Caki2 (cell line): ENCODE measurements around the gene VCL. TPM values are rescaled to one million over a fixed set of nuclear protein-coding genes. Genes with fewer than 3 reads are reported as not detected.
"Not testable (repeated sequence)": the region's sequence is repeated elsewhere in the genome, so short reads cannot be mapped to it uniquely, and the experiment has no call there.

Experiments used
- DNase-seq: peaks from one replicate; pipeline ENCODE4 v3.0.0-alpha.2; 2015; ENCODE audit warnings: low read depth
- in situ Hi-C: cut with HindIII; loops from 2 replicates; pipeline ENCODE4 v1.10.0; 2016; ENCODE audit warnings: low sequenced_read_pairs, low pct_unique_long_range_greater_than_20kb, mixed read lengths
- total RNA-seq: library from RNA; depleted of rRNA; stranded (reverse); fragments of >200 nt; shearing (Covaris generic); gene quantifications from 2 replicates; pipeline ENCODE4 v1.2.3, GENCODE V29; 2014; ENCODE audit warnings: low replicate concordance

Gene VCL
- total RNA-seq, 1 experiment from 2014 or later: 96.6 TPM

DNA sequence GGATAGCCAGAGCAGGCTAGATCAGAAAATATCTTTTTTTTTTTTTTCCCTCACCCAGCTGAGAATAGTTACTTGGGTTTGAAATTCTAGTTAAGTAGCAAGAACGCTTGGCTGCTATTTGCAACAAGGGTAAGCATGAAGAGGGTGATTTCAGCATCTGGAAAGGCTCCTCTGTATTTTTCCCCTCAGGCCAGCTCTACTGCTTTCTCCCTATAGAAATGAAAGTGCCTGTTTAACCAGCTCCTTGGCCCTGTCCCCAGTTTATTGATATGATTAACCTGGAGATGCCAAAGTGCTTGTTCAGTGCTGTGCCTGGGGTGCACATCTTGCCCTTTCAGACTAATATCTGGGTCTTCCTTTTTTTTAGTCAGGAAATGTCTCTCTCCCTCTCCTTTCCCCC, 115.6 kb downstream of the VCL start:
- DNase-seq: no peak
- in situ Hi-C loops: no loop called here

GRCh38 chr10:74114041-74114448, 116.1 kb downstream of the VCL start:
- DNase-seq: no peak
- in situ Hi-C loops: no loop called here

GRCh38 chr10:74117738-74118137, 119.8 kb downstream of the VCL start:
- no peak for DNase-seq
- in situ Hi-C loops: no loop called here

DNA sequence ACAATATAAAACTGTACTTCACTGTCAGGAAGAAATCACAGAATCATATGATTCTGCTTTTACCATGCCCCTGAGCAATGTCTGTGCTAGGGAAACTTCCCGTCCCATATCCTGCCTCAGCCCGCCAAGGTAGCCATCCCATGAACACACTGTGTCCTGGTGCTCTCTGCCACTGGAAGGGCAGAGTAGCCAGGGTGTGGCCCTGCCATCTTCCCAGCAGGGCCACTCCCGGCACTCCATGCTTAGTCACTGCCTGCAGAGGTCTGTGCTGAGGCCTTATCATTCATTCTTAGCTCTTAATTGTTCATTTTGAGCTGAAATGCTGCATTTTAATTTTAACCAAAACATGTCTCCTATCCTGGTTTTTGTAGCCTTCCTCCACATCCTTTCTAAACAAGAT, 120.9 kb downstream of the VCL start:
- DNase-seq: peak; percentile 42
- in situ Hi-C loops: no loop called here

DNA sequence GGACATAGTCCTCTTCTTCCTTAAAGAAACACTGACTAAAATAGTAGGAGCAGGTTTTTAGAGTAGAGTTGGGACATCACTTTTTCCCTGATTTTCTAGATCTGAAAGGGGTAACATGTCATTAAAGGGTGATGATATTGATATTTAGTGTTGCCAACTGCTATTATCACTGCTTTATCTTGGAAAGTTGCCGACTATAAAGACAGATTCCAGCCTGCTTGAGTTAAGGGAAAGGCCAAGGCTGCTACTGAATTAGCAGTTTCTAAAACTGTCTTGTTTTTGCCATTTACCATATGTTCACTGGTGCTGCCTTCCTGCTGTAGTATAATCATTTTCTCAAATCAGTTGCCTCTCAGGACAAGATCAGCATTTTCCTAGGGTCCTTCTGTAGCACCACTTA, 123.0 kb downstream of the VCL start:
- in situ Hi-C loops: no loop called here
- DNase-seq: no peak

DNA sequence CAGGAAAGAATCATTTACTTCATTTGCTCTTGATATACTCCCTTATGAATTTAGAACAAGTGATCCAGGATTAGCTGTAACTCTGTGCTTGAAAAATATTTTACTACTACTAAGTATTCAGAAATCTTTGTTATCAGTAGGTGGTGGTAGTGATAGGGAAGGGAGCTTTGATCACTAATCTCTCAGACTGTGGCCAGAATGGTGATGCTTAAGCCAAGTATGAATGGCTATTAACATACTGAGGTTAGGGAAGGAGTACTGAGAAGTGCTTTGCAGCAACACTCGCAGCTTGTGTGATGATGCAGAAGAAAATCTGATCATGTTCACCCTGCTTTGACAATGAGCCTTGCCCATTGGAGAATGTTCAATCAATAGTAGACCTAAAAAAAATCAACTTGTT, 123.5 kb downstream of the VCL start:
- no peak for DNase-seq
- in situ Hi-C loops: no loop called here

DNA sequence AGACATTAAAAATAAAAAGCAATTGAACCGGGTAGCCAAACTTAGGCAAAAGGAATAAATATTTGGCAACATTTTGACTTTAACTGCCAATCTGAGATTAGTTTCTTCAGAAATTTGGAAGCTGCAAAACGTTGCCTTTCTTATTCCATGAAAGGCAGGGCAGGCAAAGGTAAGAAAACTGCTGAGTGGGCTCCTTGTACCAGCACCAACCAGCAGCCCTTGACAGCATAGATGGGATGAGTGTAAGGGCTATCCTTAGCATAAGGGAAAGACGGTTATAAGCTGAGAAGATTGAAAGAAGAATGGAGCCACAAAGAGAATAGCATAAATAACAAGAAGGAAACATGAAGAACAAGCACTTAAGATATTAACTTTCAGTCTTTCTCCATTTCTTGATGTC, 124.1 kb downstream of the VCL start:
- no peak for DNase-seq
- in situ Hi-C loops: no loop called here

DNA sequence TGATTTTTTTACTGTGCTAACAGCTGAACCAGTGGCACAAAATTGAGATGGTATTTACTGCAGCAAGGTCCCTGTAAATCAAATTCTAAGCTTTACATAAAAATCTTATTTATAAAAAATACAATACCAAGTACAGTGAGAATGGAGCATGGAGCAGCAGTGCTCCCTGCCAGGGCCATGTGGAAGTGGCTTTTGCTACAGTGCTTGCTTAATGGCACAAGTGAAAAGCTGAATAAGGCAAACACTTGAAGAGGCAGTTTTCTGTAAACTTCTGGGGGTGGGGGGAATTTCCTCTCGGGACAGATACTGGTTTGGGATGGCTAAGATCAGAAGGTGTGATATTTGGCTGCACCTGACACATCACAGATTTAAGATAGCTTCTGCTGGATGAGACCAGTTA, 125.2 kb downstream of the VCL start:
- in situ Hi-C loops: no loop called here
- DNase-seq: no peak

GRCh38 chr10:74133923-74134820, 136.3 kb downstream of the VCL start:
- DNase-seq: no peak
- in situ Hi-C loops: no loop called here

DNA sequence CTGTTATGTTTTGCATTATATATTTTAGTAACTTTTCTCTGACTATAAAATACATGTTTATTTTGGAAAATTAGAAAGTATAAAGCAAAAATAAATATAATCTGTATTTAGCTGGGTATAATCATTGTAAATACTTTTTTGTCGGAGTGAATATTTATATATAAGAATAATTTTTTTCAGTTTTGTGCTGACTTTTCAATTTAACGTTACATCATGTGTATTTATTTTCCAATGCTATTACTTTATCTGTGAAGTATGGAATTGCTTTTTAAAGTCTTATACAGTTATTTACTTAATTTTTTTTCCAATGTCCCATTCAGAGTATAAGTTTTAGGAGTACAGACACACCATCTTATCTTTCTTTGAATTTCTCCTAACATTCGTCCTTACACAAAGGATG, 137.5 kb downstream of the VCL start:
- DNase-seq: no peak
- in situ Hi-C loops: no loop called here

DNA sequence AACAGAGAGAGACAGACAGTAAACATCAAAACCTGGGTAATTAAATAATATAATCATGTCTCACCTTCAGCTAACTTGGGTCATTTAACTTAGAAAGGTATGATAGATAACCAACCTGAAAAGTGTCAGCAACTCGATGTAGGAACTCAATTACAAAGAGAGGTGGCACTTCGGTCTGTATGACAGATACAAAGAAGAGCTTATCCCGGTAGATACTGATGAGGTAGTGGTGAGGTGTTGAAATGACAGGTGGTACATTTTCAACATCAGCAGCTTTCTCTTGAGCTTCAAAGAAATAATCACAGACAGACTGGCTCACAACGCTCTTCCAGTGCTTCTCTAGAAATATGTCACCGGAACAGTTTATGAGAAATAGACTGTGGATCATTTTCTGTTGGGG, 140.1 kb downstream of the VCL start:
- in situ Hi-C loops: no loop called here
- no peak for DNase-seq

DNA sequence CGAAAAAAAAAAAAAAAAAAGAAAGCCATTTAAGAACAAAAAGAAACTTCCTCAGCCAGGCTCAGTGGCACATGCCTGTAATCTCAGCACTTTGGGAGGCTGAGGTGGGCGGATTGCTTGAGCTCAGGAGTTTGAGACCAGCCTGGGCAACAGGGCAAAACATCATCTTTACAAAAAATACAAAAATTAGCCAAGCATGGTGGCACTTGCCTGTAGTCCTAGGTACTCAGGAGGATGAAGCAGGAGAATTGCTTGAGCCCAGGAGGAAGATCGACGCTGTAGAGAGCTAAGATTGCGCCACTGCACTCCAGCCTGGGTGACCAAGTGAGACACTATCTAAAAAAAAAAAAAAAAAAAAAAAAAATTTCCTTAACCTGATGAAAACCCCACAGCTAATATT, 140.7 kb downstream of the VCL start:
- in situ Hi-C loops, DNase-seq: not testable (repeated sequence)

DNA sequence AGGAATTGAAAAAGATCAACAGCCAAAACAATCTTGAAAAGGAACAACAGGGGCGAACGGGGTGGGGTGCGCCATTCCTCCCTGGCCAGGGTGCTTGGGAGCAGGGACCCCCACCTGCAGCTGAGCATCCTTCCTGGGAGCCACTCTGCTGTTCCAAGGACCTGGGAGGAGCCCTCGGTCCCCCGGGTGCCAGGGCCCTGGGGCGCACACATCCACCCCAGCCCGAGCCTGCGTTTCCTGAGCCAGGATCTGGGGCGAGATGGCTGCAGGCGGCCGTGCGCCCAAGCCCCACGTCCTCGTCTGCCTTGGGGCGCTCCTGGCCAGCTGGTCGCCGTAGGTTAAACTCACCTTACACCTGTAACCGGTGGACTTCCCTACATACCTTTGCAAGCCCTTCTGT, 142.1 kb downstream of the VCL start:
- in situ Hi-C loops: no loop called here
- no peak for DNase-seq

GRCh38 chr10:74140553-74140952, 142.6 kb downstream of the VCL start:
- DNase-seq: no peak
- in situ Hi-C loops: no loop called here

GRCh38 chr10:74145133-74145532, 147.2 kb downstream of the VCL start:
- peak; percentile 53 for DNase-seq
- in situ Hi-C loops: no loop called here

DNA sequence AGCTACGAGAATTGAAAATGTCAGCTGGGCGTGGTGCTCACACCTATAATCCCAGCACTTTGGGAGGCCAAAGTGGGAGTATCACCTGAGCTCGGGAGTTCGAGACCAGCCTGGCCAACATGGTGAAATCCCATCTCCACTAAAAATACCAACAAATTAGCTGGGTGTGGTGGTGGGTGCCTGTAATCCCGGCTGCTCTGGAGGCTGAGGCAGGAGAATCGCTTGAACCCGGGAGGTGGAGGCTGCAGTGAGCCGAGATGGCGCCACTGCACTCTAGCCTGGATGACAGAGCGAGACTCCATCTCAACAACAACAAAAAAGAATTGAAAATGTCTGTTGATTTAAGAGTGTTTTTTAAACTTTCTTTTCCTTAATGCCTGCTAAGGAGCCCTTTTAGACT, 149.1 kb downstream of the VCL start:
- DNase-seq, in situ Hi-C loops: not testable (repeated sequence)

GRCh38 chr10:74150204-74150989, 152.5 kb downstream of the VCL start, which contains the start of gene AP3M1:
Gene AP3M1, minus strand, starts transcription at chr10:74150828. Its CDS starts 12,449 bp downstream, at chr10:74138379.
- no peak for DNase-seq
- in situ Hi-C loops: no loop called here

DNA sequence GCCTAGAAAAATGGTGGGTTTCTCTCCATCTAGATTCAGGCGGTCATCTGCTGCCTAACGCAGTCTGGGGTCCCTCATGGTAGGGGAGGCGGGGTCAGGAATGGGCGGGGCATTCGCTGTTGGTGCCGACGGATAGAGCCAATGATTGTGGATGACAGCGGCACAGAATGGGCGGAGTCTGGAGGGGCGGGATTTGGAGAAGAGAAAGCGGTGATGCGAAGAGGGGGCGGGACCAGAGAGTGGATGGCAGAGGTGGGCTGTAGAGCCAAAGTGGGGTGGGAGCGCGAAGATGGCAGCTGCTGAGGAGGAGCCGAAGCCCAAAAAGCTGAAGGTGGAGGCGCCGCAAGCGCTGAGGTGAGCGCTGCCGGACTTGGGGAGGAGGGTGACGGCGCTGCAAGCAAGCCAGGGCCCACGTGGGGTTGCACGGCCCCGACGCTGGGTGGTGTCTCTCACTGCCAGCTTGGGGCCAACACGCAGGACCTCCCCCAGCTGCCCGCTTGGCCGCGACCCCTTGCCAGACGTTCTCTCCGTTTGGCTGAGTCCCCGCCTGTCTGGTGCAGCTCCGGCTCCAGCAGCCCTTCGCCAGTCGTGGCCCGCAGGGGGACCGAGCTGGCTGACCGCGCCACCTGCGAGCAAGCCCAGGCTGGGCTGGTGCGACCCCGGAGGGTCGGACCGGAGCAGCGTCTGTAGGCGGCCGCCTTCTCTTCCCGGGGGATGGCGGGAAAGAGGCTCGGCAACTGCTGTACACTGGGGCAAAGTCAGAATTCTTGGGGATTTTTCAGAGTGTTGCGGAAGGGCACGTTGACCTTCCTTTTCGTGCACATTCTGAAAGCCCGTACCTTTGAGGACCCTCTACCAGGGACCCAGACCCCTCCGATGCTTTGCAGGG, 153.3 kb downstream of the VCL start, which contains the start of gene ADK:
Gene ADK (plus strand): TSS at position 232 of the 889 bp plus-strand sequence. CDS start 58 bp downstream, at position 290.
- in situ Hi-C loops: no loop called here
- peak; percentile 98 for DNase-seq
